A549 treated with AZD9567 at 1 μM for 4 hours (cell line): ENCODE data around the gene LRTM2. TPM values are rescaled to one million over a fixed set of nuclear protein-coding genes. Genes with fewer than 3 reads are reported as not detected.

Experiments
- total RNA-seq: library from RNA; stranded (reverse); fragments of 200-300 nt; extraction: Qiagen RNA extraction; gene quantifications from 5 replicates; pipeline ENCODE4 v1.2.3, GENCODE V29; 2022; ENCODE audit not compliant: insufficient read depth

The LRTM2 gene
- total RNA-seq: 0.02 to 0.13 TPM in 2 of 5 replicates, not detected in the others

DNA sequence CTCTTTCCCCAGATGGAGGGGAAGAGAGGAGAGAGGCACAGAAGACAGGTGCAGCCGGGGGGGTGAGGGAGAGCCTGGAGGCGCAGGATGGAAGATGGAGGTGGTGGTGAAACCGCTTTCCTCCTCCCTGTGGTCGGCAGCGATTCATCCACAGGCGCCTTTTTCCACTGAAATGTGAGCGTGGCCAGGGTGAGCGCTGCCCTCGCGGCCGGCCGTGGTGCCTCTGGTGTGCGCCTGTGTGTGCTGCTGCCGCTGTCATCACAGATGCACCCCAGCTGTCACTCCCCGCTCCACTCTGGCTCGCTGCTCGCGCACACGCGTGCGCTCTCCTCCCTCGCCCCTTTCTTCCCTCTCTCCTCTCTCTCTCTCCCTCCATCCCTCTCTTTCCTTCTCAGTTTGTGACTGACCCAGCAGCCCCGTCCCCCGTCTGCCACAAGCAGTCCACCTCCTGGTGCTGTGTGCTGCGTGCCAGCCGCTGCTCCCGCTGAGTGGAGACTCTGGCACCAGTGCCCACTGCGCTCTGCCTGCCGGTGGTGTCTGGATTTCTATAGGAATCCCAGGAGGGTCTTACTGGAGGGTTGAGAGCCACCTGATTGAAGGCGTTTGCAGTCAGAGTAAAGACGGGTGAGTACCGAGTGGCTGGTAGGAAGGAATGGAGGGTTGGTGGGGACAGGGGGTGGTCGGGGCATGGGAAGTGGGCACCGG lies at the start of gene LRTM2:
Gene LRTM2, plus strand, starts transcription at position 375 of the 705 bp plus-strand sequence. CDS start 7,584 bp downstream, outside the sequence.

Other genes with a start within 250 kb of the LRTM2 start
- 10.7 to 13.6 TPM (median 11.5 TPM) in 5 replicates for gene FBXL14, start 226.0 kb upstream of the LRTM2 start, total RNA-seq
- 1.5 to 2.4 TPM (median 1.6 TPM) in 5 replicates for gene WNT5B, start 191.3 kb upstream of the LRTM2 start, total RNA-seq
- gene ADIPOR2, start 129.5 kb upstream of the LRTM2 start, total RNA-seq: 55.4 to 63.1 TPM (median 58.6 TPM) in 5 replicates
- not detected in 5 replicates for gene CACNA2D4, start 98.1 kb downstream of the LRTM2 start, total RNA-seq
- 7.7 to 9.0 TPM (median 8.6 TPM) in 5 replicates for gene DCP1B, start 183.9 kb downstream of the LRTM2 start, total RNA-seq
- 0.01 to 0.05 TPM (median 0.01 TPM) in 3 of 5 replicates, not detected in the others for gene CACNA1C, start 232.4 kb downstream of the LRTM2 start, total RNA-seq